HepG2 (cell line): Measurements from ENCODE around the gene DOC2A. TPM values are rescaled to one million over a fixed set of nuclear protein-coding genes. Genes with fewer than 3 reads are reported as not detected.

Experiments used
- ARHGAP35 ChIP-seq: sonication (generic); formaldehyde crosslinking; IDR thresholded peaks from 2 replicates; pipeline ENCODE4 v1.9.0; 2022; ENCODE audit warnings: mild to moderate bottlenecking, inconsistent platforms, moderate library complexity, missing genetic modification reagents, borderline replicate concordance
- CREB3 ChIP-seq: sonication (generic); formaldehyde crosslinking; IDR thresholded peaks from 2 replicates; pipeline ENCODE4 v1.5.0; 2020; ENCODE audit warnings: missing genetic modification reagents
- HMG20A ChIP-seq: IDR thresholded peaks from 2 replicates; pipeline ENCODE4 v1.6.1; 2016; ENCODE audit warnings: borderline replicate concordance
- IRF2 ChIP-seq: IDR thresholded peaks from 2 replicates; pipeline ENCODE4 v1.6.1; 2018; ENCODE audit warnings: missing genetic modification reagents, missing compliant biosample characterization
- NFE2L1 ChIP-seq: sonication (generic); formaldehyde crosslinking; IDR thresholded peaks from 2 replicates; pipeline ENCODE4 v1.4.0; 2020; ENCODE audit warnings: missing genetic modification reagents, mild to moderate bottlenecking, borderline replicate concordance
- PHF21A ChIP-seq: sonication (generic); formaldehyde crosslinking; IDR thresholded peaks from 2 replicates; pipeline ENCODE4 v1.5.0; 2020; ENCODE audit warnings: mild to moderate bottlenecking, missing genetic modification reagents
- PHF8 ChIP-seq: sonication (generic); formaldehyde crosslinking; IDR thresholded peaks from 2 replicates; pipeline ENCODE4 v1.5.0; 2020; ENCODE audit warnings: missing genetic modification reagents
- RFXANK ChIP-seq: IDR thresholded peaks from 2 replicates; pipeline ENCODE4 v1.6.1; 2016
- SIX4 ChIP-seq: sonication (generic); formaldehyde crosslinking; IDR thresholded peaks from 2 replicates; pipeline ENCODE4 v1.4.0; 2020; ENCODE audit warnings: missing genetic modification reagents
- SMYD3 ChIP-seq: sonication (generic); formaldehyde crosslinking; IDR thresholded peaks from 2 replicates; pipeline ENCODE4 v1.8.1; 2023; ENCODE audit warnings: mild to moderate bottlenecking, missing genetic modification reagents
- THAP7 ChIP-seq: sonication (generic); formaldehyde crosslinking; IDR thresholded peaks from 2 replicates; pipeline ENCODE4 v1.8.1; 2023; ENCODE audit warnings: mild to moderate bottlenecking, missing genetic modification reagents
- ZNF558 ChIP-seq: sonication (generic); formaldehyde crosslinking; IDR thresholded peaks from 2 replicates; pipeline ENCODE4 v1.9.0; 2022; ENCODE audit warnings: mild to moderate bottlenecking, missing genetic modification reagents, borderline replicate concordance
- ZNF670 ChIP-seq: sonication (generic); formaldehyde crosslinking; IDR thresholded peaks from 2 replicates; pipeline ENCODE4 v1.8.0; 2022; ENCODE audit warnings: mild to moderate bottlenecking, missing genetic modification reagents, borderline replicate concordance
- ZNF703 ChIP-seq: sonication (generic); formaldehyde crosslinking; IDR thresholded peaks from 2 replicates; pipeline ENCODE4 v1.5.1; 2020; ENCODE audit warnings: missing genetic modification reagents, mild to moderate bottlenecking, moderate library complexity, borderline replicate concordance
- ZNF709 ChIP-seq: sonication (generic); formaldehyde crosslinking; IDR thresholded peaks from 2 replicates; pipeline ENCODE4 v1.5.0; 2020; ENCODE audit warnings: mild to moderate bottlenecking, missing genetic modification reagents
- ZNF800 ChIP-seq: sonication (generic); formaldehyde crosslinking; IDR thresholded peaks from 2 replicates; pipeline ENCODE4 v1.4.0; 2020; ENCODE audit warnings: missing genetic modification reagents
- polyA plus RNA-seq, 8 experiments: library from polyadenylated mRNA; depleted of rRNA in 3 of 8; stranded (reverse) in 7 of 8; unstranded in 1 of 8; fragments of >200 nt; fragmentation: Illumina TruSeq in 4 of 8; extraction: Trizol in 4 of 8; gene quantifications; 2 replicates each; pipeline versions ENCODE4 v1.2.1 to v1.2.3, GENCODE V29; 2011 to 2016; ENCODE audit warnings: low read depth in 4 of 8, missing spikeins in 1 of 8, mixed read lengths in 1 of 8; ENCODE audit not compliant: insufficient read depth in 1 of 8
- total RNA-seq, 5 experiments: library from RNA; depleted of rRNA; stranded (reverse); fragments of >200 nt; fragmentation: Illumina TruSeq; extraction: Trizol; gene quantifications; 2 replicates each; pipeline ENCODE4 v1.2.3, GENCODE V29; 2016; ENCODE audit warnings: low read depth in 1 of 5
- TF ChIP-seq, protein P1 (sequence below): sonication (generic); formaldehyde crosslinking; IDR thresholded peaks from 2 replicates; pipeline ENCODE4 v1.4.0; 2020; ENCODE audit warnings: low read depth, mild to moderate bottlenecking, missing genetic modification reagents
- TF ChIP-seq, protein P2 (sequence below): IDR thresholded peaks from 2 replicates; pipeline ENCODE4 v1.6.1; 2016; ENCODE audit warnings: missing compliant biosample characterization, missing genetic modification reagents, borderline replicate concordance
- TF ChIP-seq, protein P3 (sequence below): sonication (generic); formaldehyde crosslinking; IDR thresholded peaks from 2 replicates; pipeline ENCODE4 v1.4.0; 2020; ENCODE audit warnings: missing genetic modification reagents
- TF ChIP-seq, protein P4 (sequence below): sonication (generic); formaldehyde crosslinking; IDR thresholded peaks from 2 replicates; pipeline ENCODE4 v1.5.0; 2020; ENCODE audit warnings: missing genetic modification reagents, mild to moderate bottlenecking, borderline replicate concordance

DOC2A gene
- total and polyA plus RNA-seq, 2 of the 13 experiments (the other 11 are each of a cell fraction or from before 2014, with no cell fraction given): 0.15 to 0.55 TPM

- TF ChIP-seq ZNF703: no peak
- TF ChIP-seq, protein P1, sequence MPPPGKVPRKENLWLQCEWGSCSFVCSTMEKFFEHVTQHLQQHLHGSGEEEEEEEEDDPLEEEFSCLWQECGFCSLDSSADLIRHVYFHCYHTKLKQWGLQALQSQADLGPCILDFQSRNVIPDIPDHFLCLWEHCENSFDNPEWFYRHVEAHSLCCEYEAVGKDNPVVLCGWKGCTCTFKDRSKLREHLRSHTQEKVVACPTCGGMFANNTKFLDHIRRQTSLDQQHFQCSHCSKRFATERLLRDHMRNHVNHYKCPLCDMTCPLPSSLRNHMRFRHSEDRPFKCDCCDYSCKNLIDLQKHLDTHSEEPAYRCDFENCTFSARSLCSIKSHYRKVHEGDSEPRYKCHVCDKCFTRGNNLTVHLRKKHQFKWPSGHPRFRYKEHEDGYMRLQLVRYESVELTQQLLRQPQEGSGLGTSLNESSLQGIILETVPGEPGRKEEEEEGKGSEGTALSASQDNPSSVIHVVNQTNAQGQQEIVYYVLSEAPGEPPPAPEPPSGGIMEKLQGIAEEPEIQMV (CRISPR knock-in tag): peak; percentile 94
- TF ChIP-seq, protein P2, sequence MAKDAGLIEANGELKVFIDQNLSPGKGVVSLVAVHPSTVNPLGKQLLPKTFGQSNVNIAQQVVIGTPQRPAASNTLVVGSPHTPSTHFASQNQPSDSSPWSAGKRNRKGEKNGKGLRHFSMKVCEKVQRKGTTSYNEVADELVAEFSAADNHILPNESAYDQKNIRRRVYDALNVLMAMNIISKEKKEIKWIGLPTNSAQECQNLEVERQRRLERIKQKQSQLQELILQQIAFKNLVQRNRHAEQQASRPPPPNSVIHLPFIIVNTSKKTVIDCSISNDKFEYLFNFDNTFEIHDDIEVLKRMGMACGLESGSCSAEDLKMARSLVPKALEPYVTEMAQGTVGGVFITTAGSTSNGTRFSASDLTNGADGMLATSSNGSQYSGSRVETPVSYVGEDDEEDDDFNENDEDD (CRISPR knock-in tag): peak; percentile 100
- TF ChIP-seq HMG20A (CRISPR knock-in tag): peak; percentile 40; the same call in 1 of the 2 replicates
- peak; percentile 80; the same call in 1 of the 2 replicates for TF ChIP-seq RFXANK (CRISPR knock-in tag)
- peak; percentile 90 for TF ChIP-seq IRF2 (CRISPR knock-in tag)
- peak; percentile 87; the same call in 1 of the 2 replicates for TF ChIP-seq ZNF670 (CRISPR knock-in tag)
- TF ChIP-seq ARHGAP35 (CRISPR knock-in tag): peak; percentile 96
- TF ChIP-seq ZNF709 (CRISPR knock-in tag): peak; percentile 78
- TF ChIP-seq SMYD3 (CRISPR knock-in tag): peak; percentile 96
- peak; percentile 83 for TF ChIP-seq SIX4 (CRISPR knock-in tag)
- no peak for TF ChIP-seq CREB3 (CRISPR knock-in tag)
- TF ChIP-seq, protein P3, sequence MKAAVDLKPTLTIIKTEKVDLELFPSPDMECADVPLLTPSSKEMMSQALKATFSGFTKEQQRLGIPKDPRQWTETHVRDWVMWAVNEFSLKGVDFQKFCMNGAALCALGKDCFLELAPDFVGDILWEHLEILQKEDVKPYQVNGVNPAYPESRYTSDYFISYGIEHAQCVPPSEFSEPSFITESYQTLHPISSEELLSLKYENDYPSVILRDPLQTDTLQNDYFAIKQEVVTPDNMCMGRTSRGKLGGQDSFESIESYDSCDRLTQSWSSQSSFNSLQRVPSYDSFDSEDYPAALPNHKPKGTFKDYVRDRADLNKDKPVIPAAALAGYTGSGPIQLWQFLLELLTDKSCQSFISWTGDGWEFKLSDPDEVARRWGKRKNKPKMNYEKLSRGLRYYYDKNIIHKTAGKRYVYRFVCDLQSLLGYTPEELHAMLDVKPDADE (CRISPR knock-in tag): 0 out of 2 replicates have a peak, but pooled peaks have one; percentile 71
- TF ChIP-seq PHF8: peak; percentile 64
- TF ChIP-seq NFE2L1 (CRISPR knock-in tag): no peak; the same call in none of the 2 replicates
- peak; percentile 85; the same call in 1 of the 2 replicates for TF ChIP-seq ZNF800 (CRISPR knock-in tag)
- TF ChIP-seq, protein P4, sequence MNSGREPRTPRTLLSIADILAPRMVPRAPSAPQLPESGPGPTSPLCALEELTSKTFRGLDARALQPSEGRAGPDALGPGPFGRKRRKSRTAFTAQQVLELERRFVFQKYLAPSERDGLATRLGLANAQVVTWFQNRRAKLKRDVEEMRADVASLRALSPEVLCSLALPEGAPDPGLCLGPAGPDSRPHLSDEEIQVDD (CRISPR knock-in tag): peak; percentile 92
- TF ChIP-seq PHF21A: peak; percentile 80; the same call in 1 of the 2 replicates
- peak; percentile 94; the same call in 1 of the 2 replicates for TF ChIP-seq ZNF558 (CRISPR knock-in tag)
- no peak for TF ChIP-seq THAP7 (CRISPR knock-in tag)
Observed at GRCh38 chr16:30052671-30053372, 42.0 kb upstream of the DOC2A start (continued).
